GF-D8 (cell line): ENCODE measurements around the gene ZNF235.
"Not testable (repeated sequence)": the region's sequence is repeated elsewhere in the genome, so short reads cannot be mapped to it uniquely, and the experiment has no call there.

ENCODE experiments used
- DNase-seq: peaks from one replicate; lab custom pipeline; 2025; lab: John Stamatoyannopoulos, UW

The ZNF235 gene

DNA sequence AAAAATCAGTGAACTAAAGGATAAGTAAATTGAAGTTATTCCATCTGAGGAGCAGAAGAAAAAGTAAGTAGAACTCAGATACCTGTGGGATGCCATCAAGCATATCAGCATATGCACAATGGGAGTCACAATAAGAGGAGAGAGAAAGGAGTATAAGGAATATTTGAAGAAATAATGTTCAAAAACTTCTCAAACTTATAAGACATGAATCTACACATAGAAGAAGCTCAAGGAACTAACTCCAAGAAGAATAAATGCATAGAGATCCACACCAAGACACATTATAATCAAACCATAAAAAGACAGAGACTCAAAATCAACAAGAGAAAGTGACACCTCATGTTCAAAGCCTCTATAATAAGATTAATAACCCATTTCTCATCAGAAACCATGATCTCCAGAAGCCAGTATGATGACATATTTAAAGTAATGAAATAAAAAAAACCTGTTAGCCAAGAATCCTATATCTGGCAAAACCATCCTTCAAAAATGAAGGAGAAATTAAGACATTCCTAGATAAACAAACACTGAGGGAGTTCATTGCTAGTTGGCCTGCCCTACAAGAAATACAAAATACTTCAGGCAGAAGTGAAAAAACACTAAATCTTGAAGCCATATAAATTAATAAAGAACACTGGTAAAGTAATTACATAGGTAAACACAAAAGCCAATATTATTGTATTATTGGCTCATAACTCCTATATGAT, 49.0 kb downstream of the ZNF235 start:
- DNase-seq, result no peak

DNA sequence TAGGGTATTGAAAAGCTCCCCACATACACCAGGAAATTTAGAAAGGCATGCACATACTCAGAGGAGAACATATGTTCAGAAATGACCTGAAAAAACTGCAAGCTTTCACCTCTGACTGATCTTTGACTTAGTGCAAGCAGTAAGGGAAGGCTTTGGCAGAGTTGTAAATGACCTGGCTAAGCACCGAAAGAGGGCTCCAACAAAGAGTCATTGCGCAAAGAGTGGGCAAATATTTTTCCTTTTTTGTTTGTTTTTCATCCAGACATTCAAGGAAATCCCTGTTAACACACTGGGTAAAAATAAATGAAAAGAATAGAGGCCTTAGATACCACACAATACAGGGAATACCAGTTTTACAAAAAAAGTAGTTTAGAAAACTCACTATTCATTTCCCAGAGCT, 50.3 kb downstream of the ZNF235 start:
- DNase-seq, result no peak

DNA sequence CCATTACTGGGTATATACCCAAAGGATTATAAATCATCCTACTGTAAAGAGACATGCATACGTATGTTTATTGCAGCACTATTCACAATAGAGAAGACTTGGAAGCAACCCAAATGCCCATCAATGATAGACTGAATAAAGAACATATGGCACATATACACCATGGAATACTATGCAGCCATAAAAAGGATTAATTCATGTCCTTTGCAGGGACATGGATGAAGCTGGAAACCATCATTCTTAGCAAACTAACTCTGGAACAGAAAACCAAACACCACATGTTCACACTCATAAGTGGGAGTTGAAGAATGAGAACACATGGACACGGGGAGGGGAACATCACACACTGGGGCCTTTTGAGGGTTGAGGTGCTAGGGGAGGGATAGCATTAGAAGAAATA, 51.4 kb downstream of the ZNF235 start:
- not testable (repeated sequence) for DNase-seq

DNA sequence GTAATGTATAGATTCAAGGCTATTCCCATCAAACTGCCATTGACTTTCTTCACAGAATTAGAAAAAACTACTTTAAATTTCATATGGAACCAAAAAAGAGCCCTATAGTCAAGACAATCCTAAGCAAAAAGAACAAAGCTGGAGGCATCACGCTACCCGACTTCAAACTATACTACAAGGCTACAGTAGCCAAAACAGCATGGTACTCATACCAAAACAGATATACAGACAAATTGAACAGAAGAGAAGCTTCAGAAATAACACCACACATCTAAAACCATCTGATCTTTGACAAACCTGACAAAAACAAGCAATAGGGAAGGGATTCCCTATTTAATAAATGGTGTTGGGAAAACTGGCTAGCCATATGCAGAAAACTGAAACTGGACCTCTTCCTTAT, 52.5 kb downstream of the ZNF235 start:
- not testable (repeated sequence) for DNase-seq

DNA sequence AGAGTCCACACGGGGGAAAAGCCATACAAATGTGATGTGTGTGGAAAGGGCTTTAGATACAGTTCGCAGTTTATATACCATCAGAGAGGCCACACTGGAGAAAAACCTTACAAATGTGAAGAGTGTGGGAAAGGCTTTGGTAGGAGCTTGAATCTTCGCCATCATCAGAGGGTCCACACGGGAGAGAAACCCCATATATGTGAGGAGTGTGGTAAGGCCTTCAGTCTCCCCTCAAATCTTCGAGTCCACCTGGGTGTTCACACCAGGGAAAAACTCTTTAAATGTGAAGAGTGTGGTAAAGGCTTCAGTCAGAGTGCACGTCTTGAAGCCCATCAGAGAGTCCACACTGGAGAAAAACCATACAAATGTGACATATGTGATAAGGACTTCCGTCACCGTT, 68.4 kb downstream of the ZNF235 start:
- no peak for DNase-seq
